ENCODE results near the gene TDRD9.

Gene TDRD9

GRCh38 chr14:103994535-103995184 is 66.4 kb downstream of the TDRD9 start:
- DNase-seq (ENCODE audit: low read depth) = no peak

GRCh38 chr14:103995876-103996275 is 67.6 kb downstream of the TDRD9 start:
- DNase-seq (ENCODE audit: low read depth) = no peak

GRCh38 chr14:103997391-103997790 is 69.1 kb downstream of the TDRD9 start:
- DNase-seq (ENCODE audit: low read depth) = no peak

- DNase-seq (ENCODE audit: low read depth) = no peak
Observed at GRCh38 chr14:103998027-103998426, 69.8 kb downstream of the TDRD9 start.

GRCh38 chr14:103999795-104000440 is 71.7 kb downstream of the TDRD9 start:
- DNase-seq (ENCODE audit: low read depth) = no peak

GRCh38 chr14:104001003-104001402 is 72.7 kb downstream of the TDRD9 start:
- DNase-seq (ENCODE audit: low read depth) = no peak

GRCh38 chr14:104003616-104004015 is 75.4 kb downstream of the TDRD9 start:
- DNase-seq (ENCODE audit: low read depth) = no peak

- no peak for DNase-seq (ENCODE audit: low read depth)
Observed at GRCh38 chr14:104004849-104005248, 76.6 kb downstream of the TDRD9 start.

- no peak for DNase-seq (ENCODE audit: low read depth)
Observed at GRCh38 chr14:104005489-104005888, 77.2 kb downstream of the TDRD9 start.

GRCh38 chr14:104007121-104007520 is 78.9 kb downstream of the TDRD9 start:
- no peak for DNase-seq (ENCODE audit: low read depth)

GRCh38 chr14:104009297-104009696 is 81.0 kb downstream of the TDRD9 start:
- DNase-seq (ENCODE audit: low read depth) = no peak

- DNase-seq (ENCODE audit: low read depth) = no peak
Observed at GRCh38 chr14:104011824-104012517, 83.7 kb downstream of the TDRD9 start.

GRCh38 chr14:104014764-104015163 is 86.5 kb downstream of the TDRD9 start:
- no peak for DNase-seq (ENCODE audit: low read depth)

- no peak for DNase-seq (ENCODE audit: low read depth)
Observed at GRCh38 chr14:104016873-104017650, 88.8 kb downstream of the TDRD9 start.

GRCh38 chr14:104019029-104019428 is 90.8 kb downstream of the TDRD9 start:
- DNase-seq (ENCODE audit: low read depth) = no peak

- no peak for DNase-seq (ENCODE audit: low read depth)
Observed at GRCh38 chr14:104019806-104020205, 91.5 kb downstream of the TDRD9 start.

GRCh38 chr14:104020471-104020870 is 92.2 kb downstream of the TDRD9 start:
- no peak for DNase-seq (ENCODE audit: low read depth)

GRCh38 chr14:104023325-104024055 is 95.2 kb downstream of the TDRD9 start:
- no peak for DNase-seq (ENCODE audit: low read depth)

GRCh38 chr14:104025534-104025933 is 97.3 kb downstream of the TDRD9 start:
- DNase-seq (ENCODE audit: low read depth) = no peak

GRCh38 chr14:104026024-104026423 is 97.8 kb downstream of the TDRD9 start:
- DNase-seq (ENCODE audit: low read depth) = no peak

- no peak for DNase-seq (ENCODE audit: low read depth)
Observed at GRCh38 chr14:104030958-104031357, 102.7 kb downstream of the TDRD9 start.

GRCh38 chr14:104031384-104031783 is 103.1 kb downstream of the TDRD9 start:
- no peak for DNase-seq (ENCODE audit: low read depth)

All from stimulated activated CD8-positive, alpha-beta memory T cell treated with anti-CD3 and anti-CD28 coated beads, Interleukin-15, amount 100 ng/mL, for 1 hour (primary cell).